Measurements from ENCODE around the gene ARHGAP15.
A peak's percentile ranks its signal among the peaks of the same experiment; 100 is the strongest.
"Not testable (repeated sequence)": the region's sequence is repeated elsewhere in the genome, so short reads cannot be mapped to it uniquely, and the experiment has no call there.

ARHGAP15 gene

GRCh38 chr2:143529118-143529720, 400.0 kb downstream of the ARHGAP15 start:
- no peak for DNase-seq
- CTCF ChIA-PET: no interaction called here
- peaks cover 64% of the 10 kb centered on the region for H3K36me3 Mint-ChIP-seq
- no peak overlapping the region for H3K4me3 Mint-ChIP-seq
- H3K27me3 Mint-ChIP-seq: no peaks in the 10 kb centered on the region
- peaks cover 38% of the 10 kb centered on the region for H3K4me1 Mint-ChIP-seq
- peak overlapping the region; percentile 0 for H3K27ac Mint-ChIP-seq
- H3K9me3 Mint-ChIP-seq: no peaks in the 10 kb centered on the region

- no peaks in the 10 kb centered on the region for H3K27me3 Mint-ChIP-seq
- no peaks in the 10 kb centered on the region for H3K9me3 Mint-ChIP-seq
- CTCF ChIA-PET: no interaction called here
- H3K27ac Mint-ChIP-seq: no peak overlapping the region
- no peak overlapping the region for H3K4me3 Mint-ChIP-seq
- peaks cover 63% of the 10 kb centered on the region for H3K36me3 Mint-ChIP-seq
- H3K4me1 Mint-ChIP-seq: peaks cover 23% of the 10 kb centered on the region
- DNase-seq: no peak
These were observed 401.5 kb downstream of the ARHGAP15 start for GRCh38 chr2:143530758-143531157.

- peaks cover 71% of the 10 kb centered on the region for H3K36me3 Mint-ChIP-seq
- H3K4me1 Mint-ChIP-seq: peaks cover 21% of the 10 kb centered on the region
- H3K27me3 Mint-ChIP-seq: no peaks in the 10 kb centered on the region
- H3K4me3 Mint-ChIP-seq: no peak overlapping the region
- no peak for DNase-seq
- peaks cover 3% of the 10 kb centered on the region for H3K9me3 Mint-ChIP-seq
- no peak overlapping the region for H3K27ac Mint-ChIP-seq
- CTCF ChIA-PET: no interaction called here
These were observed 402.8 kb downstream of the ARHGAP15 start for GRCh38 chr2:143532061-143532460.

GRCh38 chr2:143533846-143534245, 404.6 kb downstream of the ARHGAP15 start:
- H3K9me3 Mint-ChIP-seq: peaks cover 3% of the 10 kb centered on the region
- peaks cover 11% of the 10 kb centered on the region for H3K4me1 Mint-ChIP-seq
- peak overlapping the region; percentile 20 for H3K27ac Mint-ChIP-seq
- H3K36me3 Mint-ChIP-seq: peaks cover 64% of the 10 kb centered on the region
- no peak for DNase-seq
- no peak overlapping the region for H3K4me3 Mint-ChIP-seq
- CTCF ChIA-PET: no interaction called here
- H3K27me3 Mint-ChIP-seq: no peaks in the 10 kb centered on the region

- H3K36me3 Mint-ChIP-seq: peaks cover 60% of the 10 kb centered on the region
These were observed 406.6 kb downstream of the ARHGAP15 start for GRCh38 chr2:143535802-143536201.

GRCh38 chr2:143541899-143542298, 412.7 kb downstream of the ARHGAP15 start:
- H3K4me3 Mint-ChIP-seq, H3K27ac Mint-ChIP-seq, CTCF ChIA-PET, DNase-seq, H3K27me3 Mint-ChIP-seq: not testable (repeated sequence)
- peaks cover 57% of the 10 kb centered on the region for H3K36me3 Mint-ChIP-seq
- peaks cover 17% of the 10 kb centered on the region for H3K9me3 Mint-ChIP-seq
- H3K4me1 Mint-ChIP-seq: peaks cover 35% of the 10 kb centered on the region

More at GRCh38 chr2:143535802-143536201, 406.6 kb downstream of the ARHGAP15 start:
- H3K4me3 Mint-ChIP-seq: no peak overlapping the region
- CTCF ChIA-PET: no interaction called here
- no peaks in the 10 kb centered on the region for H3K27me3 Mint-ChIP-seq
- H3K9me3 Mint-ChIP-seq: peaks cover 11% of the 10 kb centered on the region
- DNase-seq: no peak
- peaks cover 3% of the 10 kb centered on the region for H3K4me1 Mint-ChIP-seq
- H3K27ac Mint-ChIP-seq: no peak overlapping the region

- Mint-ChIP-seq H3K36me3 (peaks cover 64% of the 10 kb centered on the region), H3K27ac (peak overlapping the region; percentile 51), H3K4me1 (peaks cover 35% of the 10 kb centered on the region), H3K9me3 (peaks cover 12% of the 10 kb centered on the region), H3K27me3 (no peaks in the 10 kb centered on the region), H3K4me3 (peak overlapping the region; percentile 4)
- CTCF ChIA-PET: no interaction called here
- peak; percentile 48 for DNase-seq
These were observed 416.1 kb downstream of the ARHGAP15 start for GRCh38 chr2:143545059-143545948.

- Mint-ChIP-seq H3K4me1 (peaks cover 32% of the 10 kb centered on the region), H3K9me3 (peaks cover 8% of the 10 kb centered on the region), H3K4me3 (no peak overlapping the region), H3K36me3 (peaks cover 58% of the 10 kb centered on the region), H3K27ac (peak overlapping the region; percentile 37), H3K27me3 (no peaks in the 10 kb centered on the region)
- DNase-seq: no peak
- CTCF ChIA-PET: no interaction called here
These were observed 416.7 kb downstream of the ARHGAP15 start for GRCh38 chr2:143545949-143546255.

- DNase-seq: no peak
- H3K9me3 Mint-ChIP-seq: no peaks in the 10 kb centered on the region
- peaks cover 26% of the 10 kb centered on the region for H3K4me1 Mint-ChIP-seq
- H3K4me3 Mint-ChIP-seq: no peak overlapping the region
- H3K27me3 Mint-ChIP-seq: no peaks in the 10 kb centered on the region
- CTCF ChIA-PET: no interaction called here
- peaks cover 47% of the 10 kb centered on the region for H3K36me3 Mint-ChIP-seq
- H3K27ac Mint-ChIP-seq: no peak overlapping the region
These were observed 418.8 kb downstream of the ARHGAP15 start for GRCh38 chr2:143548032-143548431.

- Mint-ChIP-seq H3K9me3 (no peaks in the 10 kb centered on the region), H3K36me3 (peaks cover 36% of the 10 kb centered on the region), H3K27ac (no peak overlapping the region), H3K27me3 (no peaks in the 10 kb centered on the region), H3K4me1 (peaks cover 7% of the 10 kb centered on the region), H3K4me3 (no peak overlapping the region)
- DNase-seq: no peak
- CTCF ChIA-PET: no interaction called here
These were observed 421.3 kb downstream of the ARHGAP15 start for GRCh38 chr2:143550500-143550899.

- CTCF ChIA-PET: no interaction called here
- Mint-ChIP-seq H3K27me3 (no peaks in the 10 kb centered on the region), H3K9me3 (no peaks in the 10 kb centered on the region), H3K27ac (no peak overlapping the region), H3K4me3 (no peak overlapping the region), H3K36me3 (peaks cover 38% of the 10 kb centered on the region), H3K4me1 (no peaks in the 10 kb centered on the region)
- no peak for DNase-seq
These were observed 422.9 kb downstream of the ARHGAP15 start for GRCh38 chr2:143551971-143552650.

- H3K36me3 Mint-ChIP-seq: peaks cover 39% of the 10 kb centered on the region
- CTCF ChIA-PET: no interaction called here
- H3K4me1 Mint-ChIP-seq: no peaks in the 10 kb centered on the region
- no peak overlapping the region for H3K27ac Mint-ChIP-seq
- no peaks in the 10 kb centered on the region for H3K9me3 Mint-ChIP-seq
- no peak overlapping the region for H3K4me3 Mint-ChIP-seq
- DNase-seq: no peak
- H3K27me3 Mint-ChIP-seq: no peaks in the 10 kb centered on the region
These were observed 424.0 kb downstream of the ARHGAP15 start for GRCh38 chr2:143553261-143553660.

GRCh38 chr2:143558665-143559064, 429.4 kb downstream of the ARHGAP15 start:
- no peak overlapping the region for H3K4me3 Mint-ChIP-seq
- CTCF ChIA-PET: no interaction called here
- no peaks in the 10 kb centered on the region for H3K27me3 Mint-ChIP-seq
- no peaks in the 10 kb centered on the region for H3K4me1 Mint-ChIP-seq
- no peak overlapping the region for H3K27ac Mint-ChIP-seq
- H3K36me3 Mint-ChIP-seq: peaks cover 53% of the 10 kb centered on the region
- DNase-seq: no peak
- no peaks in the 10 kb centered on the region for H3K9me3 Mint-ChIP-seq

- Mint-ChIP-seq H3K9me3 (no peaks in the 10 kb centered on the region), H3K36me3 (peaks cover 58% of the 10 kb centered on the region), H3K4me3 (no peak overlapping the region), H3K27me3 (no peaks in the 10 kb centered on the region), H3K4me1 (no peaks in the 10 kb centered on the region), H3K27ac (no peak overlapping the region)
- DNase-seq: no peak
- CTCF ChIA-PET: no interaction called here
These were observed 429.9 kb downstream of the ARHGAP15 start for GRCh38 chr2:143559147-143559546.

GRCh38 chr2:143560724-143561123, 431.5 kb downstream of the ARHGAP15 start:
- Mint-ChIP-seq H3K36me3 (peaks cover 65% of the 10 kb centered on the region), H3K27me3 (no peaks in the 10 kb centered on the region), H3K4me3 (no peak overlapping the region), H3K27ac (no peak overlapping the region), H3K4me1 (no peaks in the 10 kb centered on the region), H3K9me3 (no peaks in the 10 kb centered on the region)
- CTCF ChIA-PET: no interaction called here
- no peak for DNase-seq

Data from activated naive CD4-positive, alpha-beta T cell treated with anti-CD3 and anti-CD28 coated beads, Interleukin-2, amount 10 ng/mL, durations not matched to agents 7 days and 5 days (primary cell).